ENCODE results near the gene SLC9C1.

Gene SLC9C1

GRCh38 chr3:112133626-112134334 lies 160.2 kb downstream of the SLC9C1 start:
- H3K4me3 ChIP-seq (replicated peaks; ENCODE audit: low read depth, low read length) = no peak overlapping the region
- TF ChIP-seq CTCF (IDR thresholded peaks at IDR 0.05; ENCODE audit: low read depth, low read length, missing control alignments) = no peak
- DNase-seq (ENCODE audit: extremely low read depth, low read depth) = no peak

- DNase-seq (ENCODE audit: extremely low read depth, low read depth) = no peak
- H3K4me3 ChIP-seq (replicated peaks; ENCODE audit: low read depth, low read length) = no peak within 1 kb of the TSS
- no peak for TF ChIP-seq CTCF (IDR thresholded peaks at IDR 0.05; ENCODE audit: low read depth, low read length, missing control alignments)
These were observed 161.0 kb downstream of the SLC9C1 start, which contains the start of gene GCSAM for GRCh38 chr3:112132975-112133448. Gene GCSAM (minus strand): TSS chr3:112133248. CDS start chr3:112133120, 128 bp downstream.

GRCh38 chr3:112132554-112132953 lies 161.5 kb downstream of the SLC9C1 start:
- no peak for TF ChIP-seq CTCF (IDR thresholded peaks at IDR 0.05; ENCODE audit: low read depth, low read length, missing control alignments)
- H3K4me3 ChIP-seq (replicated peaks; ENCODE audit: low read depth, low read length) = no peak overlapping the region
- DNase-seq (ENCODE audit: extremely low read depth, low read depth) = no peak

- no peak overlapping the region for H3K4me3 ChIP-seq (replicated peaks; ENCODE audit: low read depth, low read length)
- no peak for TF ChIP-seq CTCF (IDR thresholded peaks at IDR 0.05; ENCODE audit: low read depth, low read length, missing control alignments)
- DNase-seq (ENCODE audit: extremely low read depth, low read depth) = no peak
These were observed 161.9 kb downstream of the SLC9C1 start for GRCh38 chr3:112132088-112132487.

GRCh38 chr3:112131111-112131510 lies 162.9 kb downstream of the SLC9C1 start:
- DNase-seq (ENCODE audit: extremely low read depth, low read depth) = no peak
- no peak for TF ChIP-seq CTCF (IDR thresholded peaks at IDR 0.05; ENCODE audit: low read depth, low read length, missing control alignments)
- no peak overlapping the region for H3K4me3 ChIP-seq (replicated peaks; ENCODE audit: low read depth, low read length)

- no peak for TF ChIP-seq CTCF (IDR thresholded peaks at IDR 0.05; ENCODE audit: low read depth, low read length, missing control alignments)
- H3K4me3 ChIP-seq (replicated peaks; ENCODE audit: low read depth, low read length) = no peak overlapping the region
- no peak for DNase-seq (ENCODE audit: extremely low read depth, low read depth)
These were observed 163.4 kb downstream of the SLC9C1 start for GRCh38 chr3:112130638-112130993.

Measured in HFF-Myc (cell line).